Mucosa of gallbladder (tissue), 1 donor: ENCODE measurements around the gene CTBP2. TPM values are rescaled to one million over a fixed set of nuclear protein-coding genes. Genes with fewer than 3 reads are reported as not detected.
"Not testable (repeated sequence)": the region's sequence is repeated elsewhere in the genome, so short reads cannot be mapped to it uniquely, and the experiment has no call there.

Source experiments
- DNase-seq: peaks from one replicate; pipeline ENCODE4 v3.0.0-alpha.2; 2020; ENCODE audit warnings: low spot score
- total RNA-seq: library from RNA; stranded (reverse); gene quantifications from one replicate; pipeline ENCODE4 v1.2.1, GENCODE V29; 2021
- donor health status: DM: no; HTN: no; CAD: no.

CTBP2 gene
- total RNA-seq, 1 donor from 2014 or later = 99.5 TPM

DNA sequence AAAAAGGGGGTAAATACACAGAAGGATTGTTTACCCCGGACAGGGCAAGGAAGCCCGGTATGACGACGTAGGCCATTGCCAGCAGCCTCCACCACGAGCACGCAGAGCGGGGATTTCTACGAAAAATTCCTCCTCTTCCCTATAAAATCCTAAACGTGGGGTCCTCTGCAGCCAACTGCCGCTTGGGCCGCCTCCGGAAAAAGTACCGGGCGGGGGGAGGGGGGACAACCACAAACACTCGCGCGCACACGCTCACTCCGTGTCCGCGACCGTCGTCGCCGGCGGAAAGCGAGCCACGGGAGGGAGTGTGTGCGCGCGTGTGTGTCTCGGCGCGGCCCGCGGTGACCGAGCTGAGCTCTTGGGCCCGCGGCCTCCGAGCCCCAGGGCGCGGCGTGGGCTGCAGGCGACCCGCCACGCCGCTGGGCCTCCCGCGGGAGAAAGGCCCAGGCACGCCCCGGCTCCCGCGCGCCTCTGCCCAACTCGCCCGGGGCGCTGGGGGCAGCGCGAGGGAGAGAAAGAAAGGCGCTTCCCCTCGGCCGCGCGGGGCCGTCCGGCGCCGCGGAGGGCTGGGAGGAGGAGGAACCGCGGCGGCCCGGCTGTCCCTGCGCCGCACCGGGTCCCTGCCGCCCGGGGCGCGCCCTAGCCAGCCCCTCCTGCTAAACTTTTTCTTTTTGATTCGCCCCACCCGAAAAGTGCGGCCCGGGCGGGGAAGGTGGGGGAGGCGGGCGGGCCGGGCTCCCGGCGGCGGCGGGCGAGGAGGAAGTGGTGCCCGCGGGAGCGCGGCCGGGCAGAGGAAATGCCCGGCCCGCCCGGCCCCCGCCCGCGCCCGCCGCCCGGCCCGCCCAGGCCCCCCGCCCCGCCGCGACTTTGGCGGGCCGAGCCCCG, 1.5 kb downstream of the CTBP2 start:
- no peak for DNase-seq

DNA sequence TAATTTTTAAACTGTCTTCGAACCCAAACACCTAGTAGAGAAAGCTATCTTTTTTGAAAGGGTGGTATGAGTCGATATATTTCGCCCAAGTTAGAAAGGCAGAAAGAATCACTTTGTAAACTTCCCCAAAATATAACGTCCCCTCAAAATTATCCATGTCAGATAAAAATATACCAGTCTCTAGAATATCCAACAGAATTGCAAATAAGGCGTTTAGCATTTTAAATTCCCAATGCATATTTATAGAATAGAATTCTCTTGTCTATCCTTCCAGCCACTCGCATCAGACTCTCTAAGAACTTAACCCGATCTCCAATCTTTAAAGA, 2.1 kb downstream of the CTBP2 start:
- no peak for DNase-seq

DNA sequence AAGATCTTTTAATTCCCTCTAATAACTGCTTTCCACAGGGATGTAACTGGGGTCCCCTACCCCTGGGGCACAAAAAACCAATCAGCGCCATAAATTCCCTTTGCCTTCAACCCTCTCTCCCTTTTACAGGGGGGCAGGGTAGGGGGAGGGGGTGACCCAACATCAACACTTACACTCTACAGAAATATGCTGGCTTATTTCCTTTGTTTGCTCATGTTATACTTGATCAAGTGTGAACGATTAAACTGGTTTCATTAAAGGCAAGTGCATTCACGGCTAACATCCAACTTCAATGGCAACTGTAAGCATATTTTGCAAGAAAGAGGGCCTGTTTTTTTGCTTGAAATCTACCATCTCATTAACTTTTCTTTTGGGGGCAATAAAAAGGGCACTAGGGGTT, 2.9 kb downstream of the CTBP2 start:
- no peak for DNase-seq

DNA sequence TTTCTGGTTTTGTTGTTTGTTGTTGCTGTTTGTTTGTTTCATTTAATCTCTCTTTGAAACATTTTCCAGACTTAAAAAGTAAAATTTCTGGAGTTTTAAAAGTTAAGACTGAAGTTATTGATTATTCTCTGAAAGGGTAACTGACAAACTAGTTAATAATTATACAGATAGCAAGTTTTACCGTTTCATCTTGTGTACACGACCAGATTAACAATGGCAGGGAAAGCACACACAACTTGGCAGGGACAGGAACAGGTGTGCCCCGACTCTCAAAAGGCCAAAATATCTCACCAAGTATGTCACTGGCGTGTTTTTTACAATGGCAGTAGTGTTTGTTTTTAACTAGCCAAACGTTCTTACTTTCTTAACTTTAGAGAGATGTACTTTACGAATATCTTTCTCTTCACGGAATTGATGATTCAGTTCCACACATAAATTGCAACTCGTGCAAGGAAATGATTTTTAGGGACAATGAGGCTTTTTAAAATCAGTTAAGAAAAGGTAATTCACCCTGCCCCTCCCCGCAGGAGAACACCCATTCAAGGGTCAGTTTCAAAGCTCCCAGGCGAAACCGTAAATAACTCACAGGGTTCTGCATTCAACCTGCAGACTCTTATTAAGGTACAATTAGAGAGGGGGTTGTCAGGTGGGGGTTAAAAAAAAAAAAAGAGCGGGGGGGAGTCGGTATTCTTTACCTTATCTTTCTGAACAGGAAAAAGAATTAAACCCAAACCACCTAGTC, 3.5 kb downstream of the CTBP2 start:
- DNase-seq = peak; percentile 75

DNA sequence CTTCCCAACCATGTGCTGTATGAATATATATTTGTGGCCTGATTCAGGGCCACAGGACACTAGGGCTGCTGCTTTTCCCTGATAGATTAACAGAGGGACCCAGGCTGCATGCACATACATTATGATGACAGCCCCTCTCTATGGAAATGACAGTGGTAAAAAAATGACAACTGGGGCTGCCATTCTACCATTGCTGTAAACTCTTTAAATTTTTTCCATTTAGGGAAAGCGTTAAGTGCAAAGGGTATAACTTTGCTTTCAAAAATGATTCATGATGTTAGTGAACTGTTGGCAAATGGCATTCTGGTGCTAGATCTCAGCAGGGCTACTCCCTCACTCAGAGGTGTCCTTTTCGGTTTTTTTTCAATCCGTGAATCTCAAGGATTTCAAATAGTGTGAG, 4.2 kb downstream of the CTBP2 start:
- no peak for DNase-seq

- DNase-seq = no peak
Measured at GRCh38 chr10:125155101-125155500, 5.3 kb downstream of the CTBP2 start.

DNA sequence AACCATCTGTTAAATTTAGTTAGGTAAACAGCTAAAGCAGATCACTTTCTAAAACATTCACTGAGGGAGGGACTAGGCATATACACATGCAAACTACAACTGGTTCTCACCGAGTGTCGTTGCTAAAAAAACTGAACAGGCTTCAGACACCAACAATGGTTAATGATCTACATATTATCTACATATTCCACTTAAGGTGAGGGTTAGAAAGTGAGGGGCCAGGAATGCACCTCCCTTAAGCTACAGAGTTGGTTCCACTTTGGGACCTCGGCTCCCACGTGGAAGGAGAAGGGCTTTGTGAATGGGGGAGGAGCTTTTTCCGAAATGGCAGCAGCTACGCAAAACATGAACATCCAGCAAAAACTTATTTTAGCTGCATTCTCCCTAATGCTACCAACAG, 5.8 kb downstream of the CTBP2 start:
- DNase-seq = no peak

- DNase-seq = no peak
Measured at GRCh38 chr10:125153703-125154490, 6.5 kb downstream of the CTBP2 start.

DNA sequence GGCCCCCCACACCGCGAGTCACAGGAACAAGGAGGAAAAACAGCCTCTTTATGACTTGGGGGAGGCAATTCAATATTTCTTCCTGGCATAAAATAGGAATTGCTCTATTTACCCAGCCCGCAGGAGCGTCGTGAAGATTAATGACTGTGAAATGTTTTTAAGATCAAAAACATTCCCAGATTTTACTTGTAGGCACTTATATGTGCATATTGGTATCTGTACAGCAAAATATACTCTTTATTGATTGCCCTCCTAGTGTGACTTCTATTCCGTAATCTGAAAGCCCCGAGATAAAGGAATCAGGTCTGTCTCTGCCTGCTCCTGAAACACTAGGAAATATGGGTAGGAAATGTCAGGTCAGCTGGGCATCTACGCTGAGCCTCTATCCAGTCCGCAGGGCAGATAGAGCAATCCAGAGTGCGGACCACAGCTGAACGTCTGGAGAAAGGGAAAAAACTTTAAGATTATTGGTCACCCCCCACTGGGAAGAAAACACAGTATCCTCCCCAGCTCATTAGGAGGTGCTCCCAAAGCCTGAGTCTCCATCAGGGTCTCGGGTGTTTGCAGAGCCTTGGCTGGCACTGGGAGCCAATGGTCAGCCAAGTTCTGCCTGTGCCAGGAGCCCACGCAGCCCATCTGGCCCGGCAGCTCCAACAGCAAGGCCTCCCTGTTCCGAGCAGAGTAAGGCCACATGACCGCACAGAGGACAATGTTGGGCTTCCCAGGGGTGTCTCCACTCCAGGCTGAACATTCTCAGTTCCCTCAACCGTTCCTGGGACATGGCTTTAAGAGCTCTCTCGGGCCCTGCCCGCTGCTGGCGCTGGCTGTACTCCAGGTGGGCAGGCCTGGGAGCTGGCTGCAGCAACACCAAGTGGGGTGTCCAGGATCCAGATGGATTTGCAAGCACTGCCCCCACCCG, 7.7 kb downstream of the CTBP2 start:
- no peak for DNase-seq

GRCh38 chr10:125151553-125152449, 8.6 kb downstream of the CTBP2 start:
- no peak for DNase-seq

- DNase-seq = no peak
Measured at GRCh38 chr10:125151170-125151552, 9.2 kb downstream of the CTBP2 start.

GRCh38 chr10:125150376-125151083, 9.8 kb downstream of the CTBP2 start:
- DNase-seq = not testable (repeated sequence)

DNA sequence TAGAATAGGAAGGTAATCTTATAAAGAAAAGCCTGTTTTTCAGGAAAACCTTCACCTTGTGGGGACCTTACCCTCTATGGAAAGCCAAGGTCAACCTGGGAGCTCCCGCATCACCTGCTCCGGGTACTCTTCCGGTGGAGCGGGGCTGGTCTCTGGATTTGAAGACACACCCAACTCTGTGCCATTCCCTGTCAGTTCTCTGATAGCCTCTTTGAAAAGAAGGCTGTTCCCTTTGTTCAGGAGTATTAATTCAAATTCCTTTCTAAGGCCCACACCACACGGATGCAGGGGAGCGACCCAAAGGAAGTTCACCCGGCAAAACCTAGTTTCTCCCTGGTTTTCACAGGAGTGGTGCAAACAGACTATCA, 10.7 kb downstream of the CTBP2 start:
- DNase-seq = no peak

DNA sequence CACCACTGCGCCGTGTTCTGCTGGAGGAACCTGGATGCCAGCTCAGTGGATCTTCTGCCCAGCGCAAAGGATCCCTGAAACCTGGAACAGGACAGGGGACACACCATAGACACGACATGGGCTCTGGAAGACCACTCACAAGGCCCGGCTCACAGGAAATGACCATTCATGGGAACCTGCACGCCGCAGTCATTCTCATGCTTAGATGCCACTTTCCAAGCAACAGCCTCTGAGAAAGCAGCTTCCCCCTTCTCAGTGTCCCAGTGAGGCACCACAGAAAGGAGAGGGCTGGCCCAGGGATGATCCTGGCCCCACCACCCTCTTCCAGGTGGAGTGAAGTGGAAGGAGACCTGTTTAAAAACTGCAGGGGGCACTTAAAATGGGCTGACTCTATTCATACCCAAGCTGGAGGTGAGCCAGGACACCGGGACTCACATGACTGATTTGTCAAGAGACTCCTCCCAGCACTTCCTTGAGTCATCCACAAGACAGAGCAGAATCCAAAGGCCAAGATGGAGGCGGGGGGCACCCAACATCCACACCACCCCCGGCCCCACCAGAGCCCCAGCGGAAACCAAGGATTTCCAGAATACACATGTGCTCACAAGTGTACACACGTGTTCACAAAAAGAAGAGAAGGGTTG, 11.2 kb downstream of the CTBP2 start:
- DNase-seq = peak; percentile 80

DNA sequence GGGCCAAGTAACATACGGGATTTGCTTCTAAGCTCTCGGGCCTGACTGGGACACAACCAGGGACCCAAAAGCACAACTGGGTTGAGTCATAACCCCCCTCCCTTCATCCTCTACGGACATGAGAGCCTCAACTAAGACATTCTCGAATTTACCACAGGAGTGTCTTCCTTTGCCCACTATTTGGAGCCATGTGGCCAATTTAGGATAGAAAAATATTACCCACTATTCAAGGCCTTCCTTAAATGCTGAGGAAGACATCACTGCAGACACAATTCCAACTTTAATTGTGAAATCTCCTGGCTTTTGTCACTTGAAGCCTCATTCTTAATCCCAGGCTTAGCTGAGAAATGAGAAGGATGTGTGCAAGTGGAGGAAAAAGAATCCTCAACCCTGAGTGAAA, 11.8 kb downstream of the CTBP2 start:
- no peak for DNase-seq

DNA sequence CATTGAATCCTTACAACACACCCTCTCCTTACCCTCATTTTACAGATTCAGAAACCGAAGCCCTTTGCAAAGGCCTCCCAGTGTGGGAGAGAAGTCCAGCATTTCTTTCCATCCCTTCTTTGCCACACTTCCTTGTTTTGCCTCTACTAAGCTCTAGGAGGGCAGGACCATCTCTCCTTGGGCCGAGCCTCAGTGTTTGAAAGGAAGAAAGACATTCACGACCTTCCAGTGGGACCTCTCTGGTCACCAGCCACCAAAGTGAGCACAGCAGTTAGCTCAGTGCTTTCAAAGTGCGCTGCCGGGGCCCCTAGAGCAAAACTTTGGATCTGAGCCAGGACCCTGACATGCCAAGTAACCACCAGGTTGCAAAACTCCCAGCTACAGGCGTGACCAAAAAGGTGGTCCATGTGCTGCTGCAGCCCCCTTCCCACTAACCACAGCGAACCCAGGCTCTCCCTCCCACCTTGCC, 12.4 kb downstream of the CTBP2 start:
- no peak for DNase-seq

- DNase-seq = no peak
Measured at GRCh38 chr10:125146791-125147579, 13.4 kb downstream of the CTBP2 start.

DNA sequence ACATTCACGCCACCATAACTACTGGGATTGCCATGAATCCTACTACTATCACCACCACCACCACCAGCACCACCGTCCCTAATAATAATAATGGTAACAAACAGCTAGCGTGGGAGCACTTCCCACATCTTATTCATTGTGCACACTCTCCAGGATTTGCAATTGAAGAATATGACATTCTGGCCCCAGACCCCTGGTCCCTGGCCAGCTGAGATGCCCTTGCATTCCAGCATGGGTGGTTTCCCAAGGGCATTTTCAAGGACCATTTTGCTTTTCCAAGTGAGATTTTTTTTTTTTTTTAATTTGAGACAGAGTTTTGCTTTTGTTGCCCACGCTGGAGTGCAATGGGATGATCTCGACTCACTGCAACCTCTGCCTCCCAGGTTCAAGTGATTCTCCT, 14.7 kb downstream of the CTBP2 start:
- no peak for DNase-seq
